CD4-positive, alpha-beta T cell treated with Interleukin-6 for 4 hours (primary cell): ENCODE results near the gene TRMT5.

ENCODE experiments used
- DNase-seq: peaks from one replicate; pipeline ENCODE4 v3.0.0-alpha.2; 2020; ENCODE audit warnings: mixed read lengths

TRMT5 gene

DNA sequence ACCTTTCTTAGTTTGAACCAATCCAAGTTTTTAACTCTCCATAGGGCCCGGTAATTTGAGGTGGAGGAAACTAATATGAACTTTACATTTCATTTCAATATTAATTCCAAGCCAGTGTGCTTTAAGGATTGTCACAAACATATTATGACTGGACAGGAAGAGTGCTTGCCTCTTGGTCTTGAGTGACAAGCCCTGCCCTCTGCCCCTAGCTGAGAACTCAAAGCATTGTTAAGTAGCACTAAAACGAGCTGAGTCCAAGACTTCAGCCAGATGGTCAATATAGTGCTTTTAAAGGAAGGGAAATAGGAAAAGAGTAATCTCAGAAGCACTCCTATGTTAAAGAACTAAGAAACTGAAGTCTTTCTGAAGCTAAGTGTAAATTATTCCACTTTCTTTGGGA, 17.1 kb downstream of the TRMT5 start:
- DNase-seq, result no peak

GRCh38 chr14:60958146-60958545, 22.7 kb downstream of the TRMT5 start:
- no peak for DNase-seq

DNA sequence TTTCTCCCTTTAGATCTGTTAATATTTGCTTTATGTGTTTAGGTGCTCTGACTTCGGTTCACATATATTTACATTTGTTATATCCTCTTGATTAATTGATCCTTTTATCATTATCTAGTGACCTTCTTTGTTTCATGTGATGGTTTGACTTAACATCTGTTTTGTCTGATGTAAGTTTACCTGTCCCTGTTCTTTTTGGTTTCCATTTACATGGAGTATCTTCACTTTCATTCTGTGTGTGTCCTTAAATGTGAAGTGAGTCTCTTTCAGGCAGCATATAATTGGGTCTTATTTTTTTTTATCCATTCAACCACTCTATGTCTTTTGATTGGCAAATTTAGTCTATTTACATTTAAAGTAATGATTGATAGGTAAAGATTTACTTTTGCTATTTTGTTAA, 24.2 kb downstream of the TRMT5 start:
- no peak for DNase-seq

GRCh38 chr14:60956202-60956601, 24.7 kb downstream of the TRMT5 start:
- no peak for DNase-seq

GRCh38 chr14:60951776-60952435, 29.0 kb downstream of the TRMT5 start:
- DNase-seq, result no peak

GRCh38 chr14:60946773-60947172, 34.1 kb downstream of the TRMT5 start:
- no peak for DNase-seq

GRCh38 chr14:60945984-60946383, 34.9 kb downstream of the TRMT5 start:
- no peak for DNase-seq

DNA sequence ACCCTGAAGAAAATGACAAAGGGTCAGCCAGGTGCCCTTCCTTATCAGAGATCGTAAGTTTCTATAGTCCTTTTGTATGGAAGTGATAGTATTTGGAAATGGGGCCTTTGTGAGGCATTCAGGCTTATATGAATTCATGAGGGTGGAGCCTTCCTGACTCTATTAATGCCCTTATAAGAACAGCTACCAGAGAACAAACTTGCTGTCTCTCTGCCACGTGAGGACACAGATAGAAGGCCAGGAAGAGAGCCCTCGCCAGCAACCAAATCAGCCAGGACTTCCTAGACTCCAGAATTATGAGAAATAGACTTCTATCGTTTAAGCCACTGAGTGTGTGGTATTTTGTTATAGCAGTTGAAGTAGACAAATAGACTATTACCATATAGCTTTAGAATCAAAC, 36.7 kb downstream of the TRMT5 start:
- DNase-seq, result no peak

DNA sequence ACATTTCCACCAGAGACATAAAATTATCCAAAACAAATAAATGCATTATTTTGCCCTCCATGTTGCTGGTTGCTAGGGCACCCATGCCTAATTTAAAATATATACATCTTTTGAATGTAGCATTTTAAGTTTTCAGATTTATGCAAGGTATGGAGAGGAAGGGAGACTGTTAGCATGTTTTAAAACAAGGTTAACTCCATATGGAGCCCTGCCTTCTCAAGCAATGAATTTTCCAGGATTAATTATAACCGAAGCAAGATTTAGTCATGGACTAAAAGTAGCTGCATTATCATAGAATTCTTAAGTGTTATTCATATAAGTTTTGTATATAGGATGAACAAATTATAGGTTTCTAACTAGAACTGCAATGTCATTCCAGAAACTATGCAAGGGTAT, 37.2 kb downstream of the TRMT5 start:
- no peak for DNase-seq

DNA sequence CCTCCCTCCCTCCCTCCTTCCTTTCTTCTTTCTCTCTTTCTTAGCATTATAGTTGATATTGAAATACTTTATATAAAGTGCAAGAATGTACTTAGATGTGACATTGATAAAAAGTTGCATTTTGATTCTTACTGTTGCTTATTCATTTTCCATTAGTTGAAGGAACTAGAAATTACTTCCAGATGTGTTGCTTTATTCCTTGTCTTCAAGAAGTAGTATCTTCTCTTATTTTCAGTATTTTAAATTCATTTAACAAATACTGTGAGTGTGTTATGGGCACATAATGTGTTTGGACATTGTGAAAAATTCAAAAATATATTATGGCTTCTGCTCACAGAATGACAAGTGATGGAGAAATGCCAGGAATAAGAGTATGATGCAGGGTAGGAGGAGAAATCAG, 45.6 kb downstream of the TRMT5 start:
- DNase-seq, result no peak

DNA sequence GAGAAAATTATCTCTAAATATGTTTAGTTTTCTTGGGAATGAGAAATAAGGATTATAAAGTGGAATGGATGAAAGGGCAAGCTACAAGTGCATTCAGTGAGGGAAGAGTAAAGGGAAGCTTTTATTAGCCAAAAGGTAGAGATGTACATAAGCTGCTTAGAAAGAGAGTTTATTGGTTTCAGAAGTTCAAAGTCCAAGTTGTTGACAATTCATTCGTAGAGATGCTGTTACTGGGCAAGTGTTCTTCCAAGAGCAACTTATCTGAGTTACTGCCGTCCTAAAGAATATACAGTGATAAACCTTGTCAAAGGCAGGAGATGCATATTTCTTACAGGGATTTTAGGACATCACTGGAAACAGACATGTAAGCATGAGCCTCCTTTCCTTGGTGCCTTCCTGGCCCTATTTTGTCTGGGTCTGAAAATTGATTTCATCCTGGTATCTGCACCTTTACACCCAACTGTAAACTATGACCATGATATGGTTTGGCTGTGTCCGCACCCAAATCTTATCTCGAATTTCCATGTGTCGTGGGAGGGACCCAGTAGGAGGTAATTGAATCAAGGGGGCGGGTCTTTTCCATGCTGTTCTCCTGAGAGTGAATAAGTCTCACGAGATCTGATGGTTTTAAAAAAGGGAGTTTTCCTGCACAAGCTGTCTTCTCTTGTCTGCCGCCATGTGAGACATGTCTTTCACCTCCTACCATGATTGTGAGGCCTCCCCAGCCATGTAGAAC, 46.8 kb downstream of the TRMT5 start:
- DNase-seq, result no peak

DNA sequence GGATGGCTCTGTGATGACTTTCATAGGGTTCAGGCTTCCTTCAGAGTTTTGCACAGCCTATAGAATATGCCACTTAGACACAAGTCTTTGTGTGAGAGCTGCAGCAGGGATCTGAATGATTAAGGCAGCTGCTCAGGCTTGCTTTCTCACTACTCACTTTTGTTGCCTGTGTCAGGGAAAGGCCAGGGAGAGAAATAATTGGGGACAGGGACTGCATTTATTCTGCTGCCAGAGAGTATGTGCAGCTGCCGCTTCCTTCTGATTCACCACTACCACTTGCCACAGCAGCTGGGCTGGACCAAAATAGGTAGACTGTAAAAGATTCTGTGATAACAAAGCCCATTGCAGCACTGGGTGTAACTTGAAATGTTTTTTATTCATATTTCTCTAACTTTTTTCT, 49.7 kb downstream of the TRMT5 start:
- DNase-seq, result no peak

DNA sequence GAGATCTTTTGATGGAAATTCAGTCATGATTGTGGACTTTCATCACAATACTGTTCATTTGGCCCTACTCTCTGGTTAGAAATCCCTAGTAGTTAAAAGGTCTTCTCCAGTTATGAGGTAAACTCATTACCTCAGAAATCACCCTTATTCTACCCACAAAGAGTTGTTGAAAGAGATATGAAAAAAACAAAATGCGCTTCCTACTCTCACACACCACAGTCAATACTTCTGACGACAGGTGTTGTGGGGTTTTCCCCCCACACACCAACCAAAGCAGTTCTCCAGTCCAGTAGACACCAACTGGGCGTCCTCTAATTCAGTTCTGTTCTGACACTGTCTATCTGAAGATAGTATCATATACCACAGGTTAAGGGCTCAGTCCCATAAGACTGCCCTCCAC, 54.9 kb downstream of the TRMT5 start:
- DNase-seq, result no peak

- no peak for DNase-seq
These were observed 55.6 kb downstream of the TRMT5 start for GRCh38 chr14:60925286-60925685.

- DNase-seq, result no peak
These were observed 58.8 kb downstream of the TRMT5 start for GRCh38 chr14:60922050-60922449.
